ENCODE measurements around the gene GTF2A1.

GRCh38 chr14:81268016-81268416, 47.3 kb upstream of the GTF2A1 start:
- TF ChIP-seq EZH2 (IDR thresholded peaks at IDR 0.05; ENCODE audit: borderline replicate concordance, low read length) (no peak), CTCF (conservative IDR thresholded peaks at IDR 0.05 in 1 of 2, IDR thresholded peaks at IDR 0.05 in 1 of 2; ENCODE audit: extremely low read depth in 1 of 2, insufficient read depth in 1 of 2, low read depth in 1 of 2, low read length in 2 of 2) (no peak)
